GM12801 (cell line): Measurements from ENCODE around the gene GRM7.

Experiments used
- TF ChIP-seq, protein P1 (sequence below): IDR thresholded peaks from one replicate; pipeline ENCODE4 v1.5.1; 2011; ENCODE audit warnings: control low read depth; ENCODE audit not compliant: insufficient read length; ENCODE audit errors: extremely low read depth

The GRM7 gene

DNA sequence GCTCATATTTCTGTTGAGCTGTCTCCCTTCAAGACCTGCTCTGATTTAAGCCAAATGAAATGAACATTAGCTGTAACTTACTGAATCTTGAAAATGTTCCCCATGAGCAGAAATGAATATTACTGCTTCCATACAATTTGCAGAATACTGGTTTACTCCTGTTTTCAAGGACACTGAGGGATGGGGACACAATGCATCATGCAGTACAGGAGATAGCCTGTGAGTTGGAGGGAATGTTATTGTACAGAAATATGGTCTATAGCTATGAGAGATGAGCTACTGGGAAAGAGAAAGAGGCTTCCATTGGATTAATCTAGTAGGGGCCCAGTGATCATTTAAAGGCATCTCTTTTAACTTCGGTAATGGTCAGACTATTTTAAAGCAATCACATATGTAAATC is 798.2 kb downstream of the GRM7 start:
- TF ChIP-seq, protein P1, sequence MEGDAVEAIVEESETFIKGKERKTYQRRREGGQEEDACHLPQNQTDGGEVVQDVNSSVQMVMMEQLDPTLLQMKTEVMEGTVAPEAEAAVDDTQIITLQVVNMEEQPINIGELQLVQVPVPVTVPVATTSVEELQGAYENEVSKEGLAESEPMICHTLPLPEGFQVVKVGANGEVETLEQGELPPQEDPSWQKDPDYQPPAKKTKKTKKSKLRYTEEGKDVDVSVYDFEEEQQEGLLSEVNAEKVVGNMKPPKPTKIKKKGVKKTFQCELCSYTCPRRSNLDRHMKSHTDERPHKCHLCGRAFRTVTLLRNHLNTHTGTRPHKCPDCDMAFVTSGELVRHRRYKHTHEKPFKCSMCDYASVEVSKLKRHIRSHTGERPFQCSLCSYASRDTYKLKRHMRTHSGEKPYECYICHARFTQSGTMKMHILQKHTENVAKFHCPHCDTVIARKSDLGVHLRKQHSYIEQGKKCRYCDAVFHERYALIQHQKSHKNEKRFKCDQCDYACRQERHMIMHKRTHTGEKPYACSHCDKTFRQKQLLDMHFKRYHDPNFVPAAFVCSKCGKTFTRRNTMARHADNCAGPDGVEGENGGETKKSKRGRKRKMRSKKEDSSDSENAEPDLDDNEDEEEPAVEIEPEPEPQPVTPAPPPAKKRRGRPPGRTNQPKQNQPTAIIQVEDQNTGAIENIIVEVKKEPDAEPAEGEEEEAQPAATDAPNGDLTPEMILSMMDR: no peak

GRCh38 chr3:7663771-7664170 is 802.9 kb downstream of the GRM7 start:
- TF ChIP-seq, protein P1: no peak

GRCh38 chr3:7667774-7668173 is 806.9 kb downstream of the GRM7 start:
- TF ChIP-seq, protein P1: no peak

DNA sequence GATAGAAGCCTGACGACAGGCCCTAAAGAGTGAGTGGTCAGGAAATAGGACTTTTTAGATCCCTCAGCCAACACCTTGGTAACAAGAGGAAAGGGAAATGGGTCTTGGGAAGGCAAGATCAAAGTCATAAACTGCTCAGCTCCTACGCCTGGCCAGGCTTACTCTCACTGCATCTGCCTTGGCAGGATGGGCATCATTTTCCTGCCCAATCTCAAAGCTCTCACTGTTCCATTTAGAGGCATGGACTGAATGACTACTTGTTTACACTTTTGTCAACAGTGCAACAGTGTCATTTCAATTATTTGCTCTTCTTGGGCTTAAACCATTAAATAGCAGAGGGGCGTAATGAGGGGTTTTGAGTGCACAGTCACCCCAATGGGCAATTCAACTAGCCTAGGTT is 808.7 kb downstream of the GRM7 start:
- TF ChIP-seq, protein P1: no peak

GRCh38 chr3:7678521-7678920 is 817.6 kb downstream of the GRM7 start:
- TF ChIP-seq, protein P1: no peak

GRCh38 chr3:7682822-7683229 is 821.9 kb downstream of the GRM7 start:
- TF ChIP-seq, protein P1: no peak

DNA sequence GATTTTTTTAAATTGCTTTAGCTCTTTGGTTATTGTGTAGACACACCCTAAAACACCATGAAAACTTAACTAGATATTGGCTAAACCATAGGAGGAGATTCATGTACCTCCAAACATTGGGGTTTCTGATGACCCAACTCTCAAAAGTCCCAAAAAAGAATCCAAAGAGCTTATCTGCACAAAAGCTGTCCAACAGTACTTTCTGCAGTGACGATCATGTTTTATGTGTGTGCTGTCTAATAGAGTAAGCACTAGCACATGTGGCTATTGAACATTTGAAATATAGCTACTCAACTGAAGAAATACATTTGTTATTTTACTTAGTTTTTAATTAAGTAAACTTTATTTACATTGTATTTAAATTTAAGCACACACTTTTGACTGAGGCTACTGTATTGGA is 822.5 kb downstream of the GRM7 start:
- TF ChIP-seq, protein P1: no peak
